ENCODE data around the gene FAM83B.
"Not testable (repeated sequence)": the region's sequence is repeated elsewhere in the genome, so short reads cannot be mapped to it uniquely, and the experiment has no call there.

The FAM83B gene

GRCh38 chr6:54916858-54917257 lies 70.3 kb downstream of the FAM83B start:
- Histone ChIP-seq H3K9me3 (ENCODE audit: control insufficient read depth, low read length) (no peaks in the 10 kb centered on the region), H3K27ac (ENCODE audit: insufficient read depth, low read depth, low read length, poor library complexity, severe bottlenecking) (no peak overlapping the region), H3K4me3 (ENCODE audit: insufficient read depth, low read depth, low read length) (no peak overlapping the region), H3K36me3 (ENCODE audit: control insufficient read depth, insufficient read depth, low read length) (no peaks in the 10 kb centered on the region), H3K4me1 (ENCODE audit: control insufficient read depth, insufficient read depth, low read length) (no peaks in the 10 kb centered on the region), H3K27me3 (ENCODE audit: control insufficient read depth, insufficient read depth, low read length, poor library complexity, severe bottlenecking) (no peaks in the 10 kb centered on the region)

- Histone ChIP-seq H3K36me3 (ENCODE audit: control insufficient read depth, insufficient read depth, low read length) (no peaks in the 10 kb centered on the region), H3K27me3 (ENCODE audit: control insufficient read depth, insufficient read depth, low read length, poor library complexity, severe bottlenecking) (no peaks in the 10 kb centered on the region), H3K9me3 (ENCODE audit: control insufficient read depth, low read length) (no peaks in the 10 kb centered on the region), H3K4me3 (ENCODE audit: insufficient read depth, low read depth, low read length) (no peak overlapping the region), H3K4me1 (ENCODE audit: control insufficient read depth, insufficient read depth, low read length) (no peaks in the 10 kb centered on the region), H3K27ac (ENCODE audit: insufficient read depth, low read depth, low read length, poor library complexity, severe bottlenecking) (no peak overlapping the region)
- 100% methylated on average over 1 of the region's 1 CpG for WGBS, 2 experiments
Measured at GRCh38 chr6:54920628-54921027, 74.1 kb downstream of the FAM83B start.

DNA sequence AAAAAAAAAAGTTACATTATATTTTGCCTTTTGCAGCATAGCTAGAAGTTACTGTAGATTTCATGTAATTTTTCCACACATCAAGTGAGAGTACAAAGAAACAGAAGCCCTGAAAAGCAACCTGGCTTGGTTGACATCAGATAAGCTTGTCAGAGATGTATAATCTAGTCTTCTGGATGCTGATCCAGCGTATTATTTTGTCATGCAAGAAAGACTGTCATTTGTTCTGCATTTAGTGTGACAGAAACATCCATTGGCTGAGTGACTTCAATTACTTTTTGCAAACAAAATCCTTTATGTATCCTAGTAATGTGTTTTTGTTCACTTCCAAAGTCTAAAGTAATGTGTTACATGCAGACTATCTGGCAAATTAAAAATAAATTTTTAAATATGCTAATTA lies 75.3 kb downstream of the FAM83B start:
- Histone ChIP-seq H3K9me3 (ENCODE audit: control insufficient read depth, low read length) (no peaks in the 10 kb centered on the region), H3K36me3 (ENCODE audit: control insufficient read depth, insufficient read depth, low read length) (no peaks in the 10 kb centered on the region), H3K4me1 (ENCODE audit: control insufficient read depth, insufficient read depth, low read length) (no peaks in the 10 kb centered on the region), H3K4me3 (ENCODE audit: insufficient read depth, low read depth, low read length) (no peak overlapping the region), H3K27ac (ENCODE audit: insufficient read depth, low read depth, low read length, poor library complexity, severe bottlenecking) (no peak overlapping the region), H3K27me3 (ENCODE audit: control insufficient read depth, insufficient read depth, low read length, poor library complexity, severe bottlenecking) (no peaks in the 10 kb centered on the region)
- 85 to 94% methylated on average over 1 of the region's 1 CpG for WGBS, 2 experiments

GRCh38 chr6:54929245-54929909 lies 82.8 kb downstream of the FAM83B start:
- H3K36me3 ChIP-seq (ENCODE audit: control insufficient read depth, insufficient read depth, low read length): no peaks in the 10 kb centered on the region
- WGBS, 2 experiments: 83 to 100% methylated on average over 1 of the region's 1 CpG
- no peaks in the 10 kb centered on the region for H3K9me3 ChIP-seq (ENCODE audit: control insufficient read depth, low read length)
- no peaks in the 10 kb centered on the region for H3K4me1 ChIP-seq (ENCODE audit: control insufficient read depth, insufficient read depth, low read length)
- H3K27me3 ChIP-seq (ENCODE audit: control insufficient read depth, insufficient read depth, low read length, poor library complexity, severe bottlenecking): no peaks in the 10 kb centered on the region
- H3K27ac ChIP-seq (ENCODE audit: insufficient read depth, low read depth, low read length, poor library complexity, severe bottlenecking): no peak overlapping the region
- no peak overlapping the region for H3K4me3 ChIP-seq (ENCODE audit: insufficient read depth, low read depth, low read length)

DNA sequence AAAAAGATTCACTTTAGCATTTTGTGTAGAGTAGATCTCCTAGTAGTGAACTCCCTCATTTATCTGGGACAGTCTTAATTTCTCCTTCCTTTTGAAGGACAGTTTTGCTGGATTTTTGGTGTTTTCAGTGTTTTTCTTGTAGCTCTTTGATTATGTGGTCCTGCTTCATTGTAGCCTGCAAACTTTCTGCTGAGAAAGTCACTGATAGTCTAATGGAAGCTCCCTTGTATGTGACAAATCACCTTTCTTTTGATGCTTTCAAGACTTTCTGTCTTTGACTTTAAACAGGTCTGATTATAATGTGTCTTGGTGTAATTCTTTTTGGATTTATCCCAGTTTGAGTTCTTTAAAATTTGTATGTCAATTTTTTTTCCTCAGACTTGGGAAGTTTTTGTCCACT lies 86.1 kb downstream of the FAM83B start:
- no peaks in the 10 kb centered on the region for H3K27me3 ChIP-seq (ENCODE audit: control insufficient read depth, insufficient read depth, low read length, poor library complexity, severe bottlenecking)
- no peaks in the 10 kb centered on the region for H3K9me3 ChIP-seq (ENCODE audit: control insufficient read depth, low read length)
- H3K36me3 ChIP-seq (ENCODE audit: control insufficient read depth, insufficient read depth, low read length): no peaks in the 10 kb centered on the region
- no peak overlapping the region for H3K4me3 ChIP-seq (ENCODE audit: insufficient read depth, low read depth, low read length)
- no peaks in the 10 kb centered on the region for H3K4me1 ChIP-seq (ENCODE audit: control insufficient read depth, insufficient read depth, low read length)
- H3K27ac ChIP-seq (ENCODE audit: insufficient read depth, low read depth, low read length, poor library complexity, severe bottlenecking): no peak overlapping the region

DNA sequence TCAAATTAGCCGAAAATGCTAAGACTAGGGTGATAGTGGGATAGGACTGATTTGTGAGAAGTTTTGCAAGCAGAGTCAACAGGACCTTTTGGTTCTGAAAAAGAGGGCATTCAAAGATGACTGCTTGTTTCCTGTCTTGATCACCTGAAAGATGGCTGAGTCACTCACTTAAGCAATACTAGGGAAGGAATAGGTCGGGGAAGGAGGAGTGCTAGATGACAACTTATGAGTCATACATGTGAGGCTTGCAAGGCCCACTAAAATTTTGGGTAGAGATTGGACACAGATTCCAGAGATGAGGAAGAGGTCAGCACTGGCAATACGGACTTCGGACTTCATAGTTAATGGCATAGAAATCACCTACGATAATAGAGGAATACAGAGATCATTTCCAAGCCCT lies 89.2 kb downstream of the FAM83B start:
- Histone ChIP-seq H3K36me3 (ENCODE audit: control insufficient read depth, insufficient read depth, low read length) (no peaks in the 10 kb centered on the region), H3K9me3 (ENCODE audit: control insufficient read depth, low read length) (no peaks in the 10 kb centered on the region), H3K27me3 (ENCODE audit: control insufficient read depth, insufficient read depth, low read length, poor library complexity, severe bottlenecking) (no peaks in the 10 kb centered on the region), H3K4me3 (ENCODE audit: insufficient read depth, low read depth, low read length) (no peak overlapping the region), H3K4me1 (ENCODE audit: control insufficient read depth, insufficient read depth, low read length) (no peaks in the 10 kb centered on the region), H3K27ac (ENCODE audit: insufficient read depth, low read depth, low read length, poor library complexity, severe bottlenecking) (no peak overlapping the region)
- WGBS, 2 experiments: 93 to 95% methylated on average over 5 of the region's 5 CpGs

GRCh38 chr6:54937371-54937770 lies 90.8 kb downstream of the FAM83B start:
- Histone ChIP-seq H3K9me3 (ENCODE audit: control insufficient read depth, low read length) (no peaks in the 10 kb centered on the region), H3K36me3 (ENCODE audit: control insufficient read depth, insufficient read depth, low read length) (no peaks in the 10 kb centered on the region), H3K4me1 (ENCODE audit: control insufficient read depth, insufficient read depth, low read length) (no peaks in the 10 kb centered on the region), H3K27me3 (ENCODE audit: control insufficient read depth, insufficient read depth, low read length, poor library complexity, severe bottlenecking) (no peaks in the 10 kb centered on the region), H3K27ac (ENCODE audit: insufficient read depth, low read depth, low read length, poor library complexity, severe bottlenecking) (no peak overlapping the region), H3K4me3 (ENCODE audit: insufficient read depth, low read depth, low read length) (no peak overlapping the region)
- WGBS, 2 experiments: 87 to 96% methylated on average over 3 of the region's 3 CpGs

- Histone ChIP-seq H3K27ac (ENCODE audit: insufficient read depth, low read depth, low read length, poor library complexity, severe bottlenecking) (no peak overlapping the region), H3K9me3 (ENCODE audit: control insufficient read depth, low read length) (no peaks in the 10 kb centered on the region), H3K27me3 (ENCODE audit: control insufficient read depth, insufficient read depth, low read length, poor library complexity, severe bottlenecking) (no peaks in the 10 kb centered on the region), H3K4me3 (ENCODE audit: insufficient read depth, low read depth, low read length) (no peak overlapping the region), H3K36me3 (ENCODE audit: control insufficient read depth, insufficient read depth, low read length) (no peaks in the 10 kb centered on the region), H3K4me1 (ENCODE audit: control insufficient read depth, insufficient read depth, low read length) (no peaks in the 10 kb centered on the region)
Measured at GRCh38 chr6:54957698-54958097, 111.1 kb downstream of the FAM83B start.

DNA sequence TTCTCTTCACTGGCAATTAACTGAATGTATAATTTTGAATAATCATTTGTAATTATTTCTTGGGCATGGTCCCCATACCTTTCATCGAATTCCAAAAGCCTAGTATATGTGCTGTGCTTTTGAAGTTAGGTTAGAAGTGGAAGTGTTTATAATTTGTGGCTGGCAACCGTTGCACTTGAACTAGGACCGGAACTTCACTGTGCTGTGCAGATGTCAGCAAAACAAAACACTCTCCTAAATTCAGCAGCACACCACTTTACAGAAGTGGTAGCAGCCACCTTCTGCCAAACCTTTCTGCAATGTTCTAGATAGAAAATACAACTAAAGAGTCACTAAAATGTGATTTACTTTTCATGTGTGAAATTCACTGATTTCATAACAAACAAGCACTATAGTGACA lies 111.9 kb downstream of the FAM83B start:
- no peaks in the 10 kb centered on the region for H3K4me1 ChIP-seq (ENCODE audit: control insufficient read depth, insufficient read depth, low read length)
- no peaks in the 10 kb centered on the region for H3K9me3 ChIP-seq (ENCODE audit: control insufficient read depth, low read length)
- H3K36me3 ChIP-seq (ENCODE audit: control insufficient read depth, insufficient read depth, low read length): no peaks in the 10 kb centered on the region
- WGBS, 2 experiments: 68 to 86% methylated on average over 2 to 3 of the region's 3 CpGs
- H3K4me3 ChIP-seq (ENCODE audit: insufficient read depth, low read depth, low read length): no peak overlapping the region
- H3K27me3 ChIP-seq (ENCODE audit: control insufficient read depth, insufficient read depth, low read length, poor library complexity, severe bottlenecking): no peaks in the 10 kb centered on the region
- H3K27ac ChIP-seq (ENCODE audit: insufficient read depth, low read depth, low read length, poor library complexity, severe bottlenecking): no peak overlapping the region

- WGBS, 2 experiments: 91 to 93% methylated on average over 4 of the region's 4 CpGs
- H3K27ac ChIP-seq (ENCODE audit: insufficient read depth, low read depth, low read length, poor library complexity, severe bottlenecking): no peak overlapping the region
- H3K27me3 ChIP-seq (ENCODE audit: control insufficient read depth, insufficient read depth, low read length, poor library complexity, severe bottlenecking): no peaks in the 10 kb centered on the region
- no peak overlapping the region for H3K4me3 ChIP-seq (ENCODE audit: insufficient read depth, low read depth, low read length)
- H3K9me3 ChIP-seq (ENCODE audit: control insufficient read depth, low read length): no peaks in the 10 kb centered on the region
- H3K4me1 ChIP-seq (ENCODE audit: control insufficient read depth, insufficient read depth, low read length): no peaks in the 10 kb centered on the region
- H3K36me3 ChIP-seq (ENCODE audit: control insufficient read depth, insufficient read depth, low read length): no peaks in the 10 kb centered on the region
Measured at GRCh38 chr6:54959820-54960219, 113.2 kb downstream of the FAM83B start.

GRCh38 chr6:54961372-54961771 lies 114.8 kb downstream of the FAM83B start:
- H3K36me3 ChIP-seq (ENCODE audit: control insufficient read depth, insufficient read depth, low read length); H3K27me3 ChIP-seq (ENCODE audit: control insufficient read depth, insufficient read depth, low read length, poor library complexity, severe bottlenecking); H3K9me3 ChIP-seq (ENCODE audit: control insufficient read depth, low read length); H3K27ac ChIP-seq (ENCODE audit: insufficient read depth, low read depth, low read length, poor library complexity, severe bottlenecking); H3K4me1 ChIP-seq (ENCODE audit: control insufficient read depth, insufficient read depth, low read length); H3K4me3 ChIP-seq (ENCODE audit: insufficient read depth, low read depth, low read length): not testable (repeated sequence)
- WGBS, 2 experiments: 92 to 94% methylated on average over 19 to 23 of the region's 23 CpGs
